HG03565 (cell line): ENCODE data around the gene NOTCH1.

Experiments used
- ATAC-seq: cut with Tn5 transposase; IDR thresholded peaks from one replicate; pipeline ENCODE4 v1.9.1; 2021; ENCODE audit warnings: mild to moderate bottlenecking, moderate library complexity; ENCODE audit not compliant: unreplicated experiment

Gene NOTCH1

DNA sequence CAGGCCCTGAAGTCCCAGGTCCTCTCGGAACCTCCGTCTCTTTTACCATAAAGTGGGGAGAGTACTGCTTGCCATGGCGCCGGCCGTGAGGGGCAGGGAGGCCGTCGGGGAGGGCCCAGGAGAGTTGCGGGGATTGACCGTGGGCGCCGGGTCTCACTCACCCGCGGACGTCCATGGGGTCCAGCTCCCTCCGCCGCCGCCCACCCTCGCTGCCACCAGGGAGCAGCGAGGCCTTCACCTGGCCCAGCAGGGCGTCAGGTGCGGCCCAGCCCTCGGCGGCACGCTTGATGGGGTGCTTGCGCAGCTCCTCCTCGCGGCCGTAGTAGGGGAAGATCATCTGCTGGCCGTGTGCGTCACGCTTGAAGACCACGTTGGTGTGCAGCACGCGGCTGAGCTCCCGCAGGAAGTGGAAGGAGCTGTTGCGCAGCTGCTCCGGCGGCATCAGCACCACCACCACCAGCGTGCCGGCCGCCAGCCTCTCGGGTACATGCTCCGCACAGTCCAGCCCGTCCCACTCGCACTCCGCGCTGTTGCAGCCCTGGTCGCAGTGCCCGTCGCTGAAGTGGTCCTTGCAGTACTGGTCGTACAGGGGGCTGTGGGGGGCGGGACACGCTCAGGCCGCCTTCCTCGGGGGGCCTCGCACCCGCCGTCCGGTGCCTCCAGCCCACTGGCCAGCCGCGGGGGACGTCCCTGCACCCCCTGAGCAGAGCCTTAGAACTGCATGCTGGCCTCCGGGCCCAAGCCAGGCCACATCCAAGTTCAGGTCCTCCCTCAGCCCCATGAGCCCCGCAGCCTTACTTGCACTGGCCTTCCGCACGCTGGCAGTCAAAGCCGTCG lies 41.1 kb downstream of the NOTCH1 start:
- no peak for ATAC-seq

DNA sequence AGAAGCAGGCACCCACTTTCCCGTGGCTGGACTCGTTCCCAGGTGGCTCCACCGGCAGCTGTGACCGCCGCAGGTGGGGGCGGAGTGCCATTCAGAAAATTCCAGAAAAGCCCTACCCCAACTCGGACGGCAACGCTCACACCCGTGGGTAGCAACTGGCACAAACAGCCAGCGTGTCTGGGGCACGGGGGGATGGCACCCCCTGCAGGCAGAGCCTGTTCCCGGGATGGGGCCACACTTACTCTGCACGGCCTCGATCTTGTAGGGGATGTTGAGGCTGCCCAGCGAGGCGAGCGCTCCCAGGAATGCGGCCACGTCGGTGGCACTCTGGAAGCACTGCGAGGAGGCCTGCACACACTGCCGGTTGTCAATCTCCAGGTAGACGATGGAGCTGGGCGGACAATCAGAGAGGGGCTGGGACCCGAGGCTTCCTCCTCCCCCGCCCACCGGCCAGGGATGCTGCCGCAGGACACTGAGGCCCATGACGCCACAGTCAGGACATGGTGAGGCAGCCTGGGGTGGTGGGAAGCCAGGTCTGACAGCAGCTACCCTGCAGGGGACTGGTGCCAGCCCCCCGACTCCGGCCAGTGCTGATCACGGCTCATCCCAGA lies 42.8 kb downstream of the NOTCH1 start:
- ATAC-seq: no peak

DNA sequence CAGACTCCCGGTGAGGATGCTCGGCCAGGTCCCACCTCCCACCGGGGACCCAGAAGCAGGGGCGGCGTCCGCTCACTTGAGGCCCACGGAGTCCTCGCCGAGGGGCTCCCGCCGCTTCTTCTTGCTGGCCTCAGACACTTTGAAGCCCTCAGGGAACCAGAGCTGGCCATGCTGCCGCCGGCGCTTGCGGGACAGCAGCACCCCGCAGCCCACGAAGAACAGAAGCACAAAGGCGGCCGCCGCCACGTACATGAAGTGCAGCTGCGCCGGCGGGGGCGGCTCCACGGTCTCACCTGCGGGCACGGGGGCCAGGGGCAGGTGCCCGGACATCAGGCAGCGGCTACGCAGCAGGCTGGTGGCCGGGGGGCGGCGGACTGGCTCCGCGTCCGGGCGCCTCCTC lies 43.7 kb downstream of the NOTCH1 start:
- ATAC-seq: no peak

DNA sequence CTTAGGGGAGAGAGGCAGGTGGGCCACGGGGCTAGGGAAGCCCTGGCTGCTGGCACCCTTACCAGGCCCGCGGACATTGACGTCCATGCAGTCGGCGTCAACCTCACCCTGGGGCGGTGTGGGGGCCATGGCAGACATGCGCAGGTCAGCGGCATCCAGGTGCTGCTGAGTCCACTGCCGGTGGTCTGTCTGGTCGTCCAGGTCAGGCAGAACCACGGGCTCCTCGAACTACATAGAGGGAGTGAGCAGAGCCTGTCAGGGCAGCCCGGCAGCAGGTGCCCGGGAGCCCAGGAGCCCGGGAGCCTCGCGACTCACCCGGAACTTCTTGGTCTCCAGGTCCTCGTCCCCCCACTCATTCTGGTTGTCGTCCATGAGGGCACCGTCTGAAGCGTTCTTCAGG lies 44.2 kb downstream of the NOTCH1 start:
- no peak for ATAC-seq

DNA sequence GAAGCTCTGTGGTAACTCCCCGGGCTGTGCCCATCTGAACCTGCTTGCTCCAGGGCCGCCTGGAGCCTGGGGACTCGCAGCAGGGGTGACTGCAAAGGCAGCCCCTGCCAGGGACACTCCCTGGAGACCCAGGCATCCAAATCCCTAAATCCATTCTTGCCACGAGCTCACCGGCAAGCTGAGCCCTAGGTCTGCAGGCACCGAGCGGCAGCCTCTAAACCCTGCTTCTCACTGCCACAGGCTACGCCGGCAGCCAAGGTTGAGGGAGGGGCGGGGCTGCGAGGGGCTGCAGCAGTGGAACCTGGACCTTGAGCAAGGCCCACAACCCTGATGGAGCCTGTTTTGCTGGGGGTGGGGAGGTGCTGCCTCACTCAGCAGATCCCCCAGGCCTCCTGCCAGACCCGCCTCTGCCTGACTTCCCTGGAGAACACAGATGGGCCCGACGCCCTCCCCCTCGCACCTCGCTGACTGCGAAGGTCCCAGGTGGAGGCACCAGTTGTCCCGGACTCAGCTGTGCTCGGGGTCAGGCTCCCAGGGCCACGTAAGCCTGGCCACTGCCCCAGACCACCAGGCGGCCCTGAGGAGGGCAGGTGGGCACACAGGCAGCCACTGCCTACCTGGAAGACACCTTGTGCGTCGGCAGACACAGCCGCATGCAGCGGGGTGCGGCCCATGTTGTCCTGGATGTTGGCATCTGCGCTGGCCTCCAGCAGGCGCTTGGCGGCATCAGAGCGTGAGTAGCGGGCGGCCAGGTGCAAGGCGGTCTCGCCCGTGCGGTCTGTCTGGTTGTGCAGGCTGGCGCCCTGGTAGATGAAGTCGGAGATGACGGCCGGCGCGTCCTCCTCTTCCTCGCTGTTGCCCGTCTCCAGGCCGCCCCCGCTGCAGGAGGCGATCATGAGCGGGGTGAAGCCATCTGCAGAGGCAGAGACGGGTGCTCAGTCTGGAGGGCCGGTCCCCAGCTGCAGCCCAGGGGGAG lies 45.6 kb downstream of the NOTCH1 start:
- no peak for ATAC-seq

DNA sequence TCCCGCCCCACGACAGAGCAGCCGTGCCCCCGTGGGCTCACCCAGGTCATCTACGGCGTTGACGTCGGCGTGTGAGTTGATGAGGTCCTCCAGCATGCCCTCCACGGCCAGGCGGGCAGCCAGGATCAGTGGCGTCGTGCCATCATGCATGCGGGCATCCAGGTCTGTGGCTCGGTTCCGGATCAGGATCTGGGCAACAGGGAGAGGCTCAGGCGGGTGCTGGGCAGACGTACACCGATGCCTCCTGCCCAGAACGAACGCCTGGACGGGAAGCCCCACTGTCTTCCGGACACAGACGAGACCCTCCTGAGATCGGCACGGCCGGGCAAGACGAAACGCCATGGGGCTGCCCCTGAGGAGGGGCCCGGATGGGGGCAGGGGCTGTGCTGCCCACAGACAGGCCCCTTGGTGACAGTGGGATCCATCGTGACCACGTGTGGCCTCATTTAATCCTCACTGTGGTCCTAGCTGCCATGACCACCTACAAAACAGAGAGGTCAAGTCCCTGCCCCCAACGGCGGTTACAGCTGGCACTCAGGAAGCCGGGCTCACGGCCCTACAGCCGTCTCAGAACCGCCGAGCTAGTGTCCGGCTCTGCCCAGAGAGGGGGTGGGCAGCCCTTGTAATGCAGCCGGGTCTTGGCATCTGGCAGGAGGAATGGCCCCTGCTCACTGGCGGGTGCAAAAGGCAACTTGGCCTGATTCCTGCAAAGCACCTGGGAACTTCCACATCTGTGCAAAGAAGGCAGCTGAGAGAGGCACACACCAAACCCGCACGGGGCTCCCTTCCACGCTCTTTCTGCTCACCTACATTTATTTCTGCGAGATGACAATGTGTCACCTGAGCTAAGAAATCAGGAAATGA lies 46.5 kb downstream of the NOTCH1 start:
- ATAC-seq: no peak

DNA sequence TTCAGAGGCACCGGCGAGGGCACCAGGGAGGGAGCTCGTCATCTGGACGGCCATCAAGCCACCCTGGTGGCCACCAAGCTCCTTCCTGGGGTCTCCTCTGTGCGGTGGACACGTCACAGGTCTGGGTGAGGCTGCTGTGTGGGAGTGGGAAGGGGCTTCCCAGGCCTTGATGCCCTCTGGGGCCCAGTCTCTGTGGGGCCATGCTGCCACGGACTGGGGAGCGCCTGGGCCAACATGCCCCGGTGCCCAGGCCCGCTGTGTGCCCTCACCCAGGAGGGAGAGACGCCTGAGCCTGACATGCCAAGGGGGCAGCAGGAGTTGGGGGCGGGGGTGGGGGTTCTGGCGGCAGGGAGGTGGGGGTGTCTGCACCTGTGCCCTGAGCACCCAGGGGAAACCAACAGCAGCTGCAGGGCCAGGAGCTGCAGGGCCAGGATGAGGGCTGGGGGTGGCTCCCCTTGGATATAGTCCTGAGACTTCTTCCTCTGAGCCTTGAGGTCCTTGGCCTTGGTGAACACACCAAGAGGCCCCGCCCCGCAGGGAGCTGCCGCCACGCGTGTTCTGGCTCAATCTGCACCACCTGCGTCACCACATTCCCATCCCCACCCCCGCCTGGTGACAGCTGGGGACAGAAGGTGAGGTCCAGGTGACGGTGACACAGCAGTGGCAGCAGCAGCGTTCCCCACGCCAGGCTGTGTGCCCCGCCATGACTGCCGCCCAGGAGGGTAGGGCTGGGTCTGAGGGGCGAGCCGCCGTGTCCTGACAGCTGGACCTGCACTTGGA lies 47.7 kb downstream of the NOTCH1 start:
- no peak for ATAC-seq

DNA sequence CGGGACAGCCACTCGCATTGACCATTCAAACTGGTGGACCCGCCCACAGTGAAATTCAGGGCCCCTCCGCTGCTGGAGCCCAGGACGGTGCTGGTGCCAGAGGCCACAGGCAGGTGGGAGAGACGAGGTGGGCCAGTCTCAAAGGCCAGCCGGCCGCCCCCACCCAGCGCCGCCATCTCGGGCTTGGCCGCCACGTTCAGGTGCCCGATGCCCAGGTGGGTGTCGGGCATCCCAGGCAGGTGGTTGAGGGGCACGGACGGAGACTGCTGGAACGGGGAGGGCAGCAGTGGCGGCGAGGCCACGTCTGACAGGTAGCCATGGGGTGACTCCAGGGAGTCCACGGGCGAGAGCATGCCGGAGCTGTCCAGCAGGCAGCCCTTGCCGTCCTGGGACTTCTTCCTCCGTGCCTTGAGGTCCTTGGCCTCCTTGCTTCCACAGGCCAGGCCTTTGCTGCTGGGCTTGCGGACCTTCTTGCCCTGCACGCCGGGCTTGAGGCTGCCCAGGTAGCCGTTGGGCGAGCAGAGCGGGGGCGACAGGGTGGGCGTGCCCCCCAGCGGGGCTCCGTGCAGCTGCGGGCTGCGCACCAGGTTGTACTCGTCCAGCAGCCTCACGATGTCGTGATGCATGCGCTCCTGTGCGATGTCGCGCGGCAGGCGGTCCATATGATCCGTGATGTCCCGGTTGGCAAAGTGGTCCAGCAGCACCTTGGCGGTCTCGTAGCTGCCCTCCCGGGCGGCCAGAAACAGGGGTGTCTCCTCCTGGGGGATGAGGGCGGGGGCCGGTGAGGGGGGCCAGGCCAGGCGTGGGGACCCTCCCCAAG lies 48.8 kb downstream of the NOTCH1 start:
- ATAC-seq: no peak

DNA sequence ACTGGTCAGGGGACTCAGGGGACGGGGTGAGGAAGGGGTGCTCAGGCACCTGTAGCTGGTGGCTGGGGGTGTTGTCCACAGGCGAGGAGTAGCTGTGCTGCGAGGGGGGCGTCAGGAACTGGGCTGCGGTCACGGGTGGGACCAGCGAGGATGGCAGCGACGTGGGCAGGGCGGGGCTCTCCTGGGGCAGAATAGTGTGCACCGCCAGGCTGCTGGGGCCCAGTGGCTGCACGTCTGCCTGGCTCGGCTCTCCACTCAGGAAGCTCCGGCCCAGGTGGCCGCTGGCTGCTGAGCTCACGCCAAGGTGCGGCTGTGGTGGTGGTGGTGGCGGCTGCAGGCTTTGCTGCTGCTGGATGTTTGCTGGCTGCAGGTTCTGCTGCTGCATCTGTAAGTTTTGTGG lies 49.7 kb downstream of the NOTCH1 start:
- no peak for ATAC-seq

DNA sequence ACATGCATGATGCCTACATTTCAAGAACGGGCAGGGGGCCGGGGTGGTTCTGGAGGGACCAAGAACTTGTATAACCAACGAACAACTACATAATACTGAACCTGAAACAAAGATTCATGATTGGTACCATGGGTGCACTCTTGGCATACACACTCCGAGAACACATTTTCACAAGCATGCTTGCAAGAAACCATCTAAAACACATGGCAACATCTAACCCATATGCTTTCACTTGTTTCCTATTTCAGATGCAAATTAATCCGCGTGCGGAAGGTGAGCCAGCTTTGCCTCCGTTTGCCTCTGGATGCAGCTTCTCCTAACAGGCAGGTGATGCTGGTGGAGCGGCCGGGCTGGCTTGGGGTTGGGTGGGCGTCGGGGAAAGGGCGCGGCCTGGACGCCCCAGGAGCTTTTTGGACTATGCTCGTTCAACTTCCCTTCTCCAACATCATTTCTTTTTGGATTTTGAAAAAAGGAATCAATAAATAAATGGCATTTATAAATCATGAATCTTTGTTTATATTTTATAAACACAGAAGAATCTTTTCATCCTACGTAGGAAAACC lies 50.5 kb downstream of the NOTCH1 start:
- ATAC-seq: no peak

DNA sequence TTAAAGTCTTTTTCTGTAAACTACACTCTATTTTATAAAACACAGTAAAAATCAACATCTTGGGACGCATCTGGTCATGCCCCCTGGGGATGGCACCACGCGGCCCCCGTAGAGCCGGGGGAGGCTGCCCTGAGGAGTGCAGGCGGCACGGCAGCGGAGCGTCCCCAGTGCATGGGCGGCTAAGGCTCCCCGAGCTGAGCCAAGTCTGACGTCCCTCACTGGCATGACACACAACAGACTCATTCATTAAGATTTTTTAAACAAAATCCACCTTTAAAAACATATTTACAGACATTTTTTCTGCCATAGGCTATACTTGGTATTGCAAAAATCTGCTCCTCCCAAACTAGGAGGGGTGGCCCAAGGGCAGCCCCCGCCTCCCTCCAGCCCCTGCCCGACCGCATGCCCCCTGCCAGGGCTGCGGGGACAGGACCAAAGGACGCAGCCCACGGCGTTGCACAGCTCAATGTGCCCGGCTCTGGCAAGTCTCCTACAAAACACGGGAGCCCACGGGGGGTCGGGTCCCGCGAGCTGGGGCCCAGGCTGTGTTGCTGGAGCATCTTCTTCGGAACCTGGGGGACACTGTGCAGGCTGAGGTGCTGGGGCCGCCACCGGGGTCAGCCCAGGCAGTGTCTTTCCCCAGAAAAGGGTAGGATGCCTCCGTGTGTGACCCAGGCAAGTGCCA lies 51.2 kb downstream of the NOTCH1 start:
- ATAC-seq: no peak

DNA sequence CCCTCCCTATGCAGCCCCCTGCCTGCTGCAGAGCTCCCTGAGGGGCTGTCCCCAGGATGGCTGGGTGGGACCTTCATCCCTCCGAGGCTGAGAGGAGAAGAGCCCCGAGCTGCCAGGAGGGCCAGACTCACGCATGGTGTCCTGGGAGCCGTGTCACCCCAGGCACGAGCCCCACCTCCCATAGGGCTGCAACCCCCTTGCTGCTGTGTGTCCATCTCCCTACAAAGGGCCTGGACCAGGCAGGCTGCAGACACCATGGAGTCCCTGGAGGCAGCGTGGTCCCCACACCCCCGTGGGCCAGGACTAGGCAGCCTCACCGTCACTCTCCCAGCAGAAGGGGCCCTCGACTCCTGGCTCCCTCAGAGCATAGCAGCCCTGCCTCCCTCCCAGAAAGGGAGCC lies 51.8 kb downstream of the NOTCH1 start:
- no peak for ATAC-seq

DNA sequence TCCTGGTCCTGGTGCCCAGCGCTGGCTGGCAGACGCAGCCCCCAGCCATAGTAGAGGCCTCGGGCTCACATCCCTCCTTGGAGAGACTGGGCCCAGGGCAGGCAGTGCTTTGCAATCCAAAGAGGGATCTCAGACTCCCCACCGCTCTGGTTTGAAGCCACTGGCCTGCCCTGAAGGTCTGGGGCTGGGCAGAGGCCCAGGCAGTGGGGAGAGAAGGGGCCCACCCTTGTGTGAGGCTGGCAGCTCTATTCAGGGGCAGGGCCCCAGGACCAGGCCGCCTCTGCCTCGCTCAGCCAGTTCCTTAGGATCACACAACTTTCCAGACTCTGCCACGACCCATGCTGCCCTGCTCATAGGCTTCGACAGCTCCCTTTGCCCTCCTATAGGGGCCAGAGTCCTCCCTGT lies 52.3 kb downstream of the NOTCH1 start:
- ATAC-seq: no peak

DNA sequence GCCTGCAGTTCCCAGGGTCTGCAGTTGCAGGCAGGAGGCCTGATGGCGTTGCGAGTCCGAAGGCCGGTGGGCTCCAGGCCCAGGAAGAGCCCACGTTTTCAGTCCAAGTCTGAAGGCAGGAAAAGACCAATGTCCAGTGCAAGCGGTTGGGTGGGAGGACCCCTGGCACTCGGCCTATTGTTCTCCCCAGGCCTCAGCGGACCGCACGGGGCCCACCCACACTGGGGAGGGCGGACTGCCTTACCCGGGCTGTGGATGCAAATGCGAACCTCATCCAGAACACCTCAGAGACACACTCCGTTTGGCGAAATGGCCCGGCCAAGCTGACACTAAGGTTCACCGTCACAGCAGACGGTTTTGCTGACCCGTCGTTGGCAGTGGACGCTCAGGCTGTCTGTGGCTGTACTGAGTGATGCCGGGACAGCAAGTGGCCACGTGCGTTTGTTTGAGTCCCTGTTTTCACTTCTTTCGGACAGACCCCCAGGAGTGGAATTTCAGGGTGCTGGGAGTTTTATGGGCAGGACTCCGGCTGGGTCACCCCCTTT lies 52.8 kb downstream of the NOTCH1 start:
- ATAC-seq: no peak

DNA sequence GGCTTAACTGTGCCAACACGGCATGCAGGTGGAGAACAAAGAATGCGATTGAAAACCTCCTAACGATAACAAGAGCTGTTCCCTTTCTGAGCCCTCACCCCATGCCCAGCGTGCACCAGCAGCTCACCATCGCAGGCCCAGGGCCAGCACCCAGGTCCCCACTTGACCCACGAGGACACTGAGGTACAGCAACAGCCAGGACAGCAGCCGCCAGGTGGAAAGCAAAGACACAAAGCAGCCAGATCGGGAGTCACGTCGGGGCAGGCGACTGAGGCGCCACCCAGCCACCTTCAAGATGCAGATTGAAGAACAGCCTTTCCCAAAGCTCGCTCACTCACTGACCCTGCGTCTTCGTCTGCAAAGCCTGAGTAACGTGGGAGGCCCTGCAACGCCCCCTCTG lies 56.1 kb downstream of the NOTCH1 start:
- no peak for ATAC-seq

DNA sequence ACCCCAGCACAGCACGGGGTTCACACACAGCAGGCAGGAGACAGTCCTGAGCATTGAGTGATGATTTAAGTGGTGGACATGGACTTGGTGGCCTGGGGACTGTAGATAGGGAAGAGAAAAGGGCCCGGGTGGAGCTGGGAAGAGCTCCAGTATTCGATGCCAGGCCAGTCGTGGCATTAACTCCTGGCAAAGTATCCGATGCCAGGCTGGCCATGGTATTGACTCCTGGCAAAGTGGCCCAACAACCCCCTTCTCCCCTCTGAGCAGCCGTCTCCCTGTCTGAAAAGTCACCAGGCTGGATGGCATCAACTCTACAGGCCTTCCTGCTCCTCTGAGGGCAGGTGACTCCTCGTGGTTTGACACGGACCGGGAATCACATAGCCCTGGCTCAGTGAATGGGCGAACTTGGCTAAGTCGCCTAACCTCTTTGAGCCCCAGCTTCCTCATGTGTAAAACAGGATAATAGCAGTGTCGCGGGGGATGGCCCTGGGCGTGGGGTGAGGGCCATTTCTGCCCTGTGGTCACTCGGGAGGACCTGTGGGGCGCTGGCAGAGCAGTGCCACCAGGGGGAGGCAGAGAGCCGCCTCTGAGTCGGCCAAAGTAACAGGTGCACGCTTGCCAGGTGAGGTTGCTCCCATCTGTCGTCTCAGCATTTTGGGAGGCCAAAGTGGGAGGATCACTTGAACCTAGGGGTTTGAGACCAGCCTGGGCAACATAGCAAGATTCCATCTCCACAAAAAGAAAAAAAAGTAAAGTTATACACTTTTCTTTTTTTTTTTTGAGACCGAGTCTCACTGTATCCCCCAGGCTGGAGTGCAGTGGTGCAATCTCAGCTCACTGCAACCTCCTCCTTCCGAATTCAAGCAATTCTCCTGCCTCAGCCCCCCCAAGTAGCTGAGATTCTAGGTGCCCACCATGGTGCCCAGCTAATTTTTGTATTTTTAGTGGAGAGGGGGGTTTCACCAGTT lies 57.3 kb downstream of the NOTCH1 start:
- ATAC-seq: no peak

DNA sequence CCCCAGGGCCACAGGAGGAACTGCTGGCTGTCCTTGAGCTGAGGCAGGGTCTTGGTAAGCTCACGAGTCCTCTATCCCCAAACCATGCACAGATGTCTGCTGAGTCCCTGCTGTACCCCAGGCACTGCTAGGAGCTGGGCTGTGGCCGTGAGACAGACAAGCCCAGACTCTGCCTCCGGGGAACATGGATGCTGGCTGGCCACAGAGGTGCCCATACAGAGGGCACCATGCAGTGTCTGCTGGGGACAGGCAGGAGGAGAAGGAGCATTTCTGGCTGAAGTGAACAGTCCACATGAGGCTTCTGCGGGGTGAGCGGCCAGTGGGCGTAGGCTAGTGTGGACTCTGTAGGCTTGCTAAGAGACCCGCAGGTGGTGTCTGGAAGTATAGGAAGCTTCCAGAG lies 58.2 kb downstream of the NOTCH1 start:
- ATAC-seq: no peak
